HepG2 (cell line): Measurements from ENCODE around the gene PIP5KL1. TPM values are rescaled to one million over a fixed set of nuclear protein-coding genes. Genes with fewer than 3 reads are reported as not detected.
A peak's percentile ranks its signal among the peaks of the same experiment; 100 is the strongest.

Source experiments
- CREB3 ChIP-seq: sonication (generic); formaldehyde crosslinking; IDR thresholded peaks from 2 replicates; pipeline ENCODE4 v1.5.0; 2020; ENCODE audit warnings: missing genetic modification reagents
- ETV6 ChIP-seq: sonication (generic); formaldehyde crosslinking; conservative IDR thresholded peaks from 2 replicates; pipeline ENCODE4 v1.4.0; 2020; ENCODE audit warnings: missing genetic modification reagents
- FOXP1 ChIP-seq, 2 experiments: fragments of 450-650 bp in 1 of 2; IDR thresholded peaks; 2 replicates each; pipeline ENCODE4 v1.6.1; 2017 to 2018; ENCODE audit warnings: antibody characterized with exemption in 1 of 2
- GLMP ChIP-seq: sonication (generic); formaldehyde crosslinking; IDR thresholded peaks from 2 replicates; pipeline ENCODE4 v1.9.0; 2021; ENCODE audit warnings: missing genetic modification reagents, mild to moderate bottlenecking, borderline replicate concordance
- KDM2A ChIP-seq: sonication (generic); formaldehyde crosslinking; IDR thresholded peaks from 2 replicates; pipeline ENCODE4 v1.4.0; 2020; ENCODE audit warnings: low read depth, missing genetic modification reagents, borderline replicate concordance
- POLR2A ChIP-seq, 2 experiments: IDR thresholded peaks; 2 replicates each; pipeline ENCODE4 v1.6.1; 2011; ENCODE audit warnings: low read depth in 2 of 2, low read length in 2 of 2, mild to moderate bottlenecking in 1 of 2, moderate library complexity in 1 of 2; ENCODE audit not compliant: insufficient read depth in 1 of 2
- SMAD3 ChIP-seq: sonication (generic); formaldehyde crosslinking; IDR thresholded peaks from 2 replicates; pipeline ENCODE4 v1.4.0; 2020; ENCODE audit warnings: missing genetic modification reagents
- SYNCRIP ChIP-seq: fragments of 200-400 bp; formaldehyde crosslinking; IDR thresholded peaks from 2 replicates; pipeline ENCODE4 v1.6.1; 2018; ENCODE audit warnings: mild to moderate bottlenecking, low read depth, low read length; ENCODE audit not compliant: insufficient read depth
- TFAP4 ChIP-seq: sonication (generic); IDR thresholded peaks from 2 replicates; pipeline ENCODE4 v1.6.1; 2016; ENCODE audit warnings: low read depth, borderline replicate concordance
- ZBTB2 ChIP-seq: sonication (generic); formaldehyde crosslinking; IDR thresholded peaks from 2 replicates; pipeline ENCODE4 v1.8.0; 2022; ENCODE audit warnings: low read depth, missing genetic modification reagents
- ZBTB21 ChIP-seq: sonication (generic); formaldehyde crosslinking; IDR thresholded peaks from 2 replicates; pipeline ENCODE4 v1.4.0; 2020; ENCODE audit warnings: missing genetic modification reagents
- ZC3H13 ChIP-seq: sonication (generic); formaldehyde crosslinking; IDR thresholded peaks from 2 replicates; pipeline ENCODE4 v1.8.1; 2023; ENCODE audit warnings: mild to moderate bottlenecking, missing genetic modification reagents, moderate library complexity
- ZNF12 ChIP-seq: sonication (generic); formaldehyde crosslinking; IDR thresholded peaks from 2 replicates; pipeline ENCODE4 v1.5.0; 2020; ENCODE audit warnings: missing genetic modification reagents
- ZNF263 ChIP-seq: sonication (generic); formaldehyde crosslinking; IDR thresholded peaks from 2 replicates; pipeline ENCODE4 v1.4.0; 2020; ENCODE audit warnings: missing genetic modification reagents
- ZNF274 ChIP-seq: sonication (generic); formaldehyde crosslinking; IDR thresholded peaks from 2 replicates; pipeline ENCODE4 v1.5.1; 2020; ENCODE audit warnings: mild to moderate bottlenecking, missing genetic modification reagents
- ZNF329 ChIP-seq: sonication (generic); formaldehyde crosslinking; IDR thresholded peaks from 2 replicates; pipeline ENCODE4 v1.9.0; 2021; ENCODE audit warnings: low read depth, mild to moderate bottlenecking, missing genetic modification reagents
- ZNF512B ChIP-seq: sonication (generic); formaldehyde crosslinking; IDR thresholded peaks from 2 replicates; pipeline ENCODE4 v1.5.1; 2020; ENCODE audit warnings: missing genetic modification reagents, mild to moderate bottlenecking, borderline replicate concordance
- ZNF546 ChIP-seq: sonication (generic); formaldehyde crosslinking; conservative IDR thresholded peaks from 2 replicates; pipeline ENCODE4 v1.8.1; 2023; ENCODE audit warnings: mild to moderate bottlenecking, missing genetic modification reagents
- ZNF678 ChIP-seq: sonication (generic); formaldehyde crosslinking; IDR thresholded peaks from 2 replicates; pipeline ENCODE4 v1.4.0; 2020; ENCODE audit warnings: mild to moderate bottlenecking, missing genetic modification reagents
- ZNF883 ChIP-seq: sonication (generic); formaldehyde crosslinking; IDR thresholded peaks from 2 replicates; pipeline ENCODE4 v1.5.1; 2020; ENCODE audit warnings: mild to moderate bottlenecking, missing genetic modification reagents; ENCODE audit errors: not compliant biosample characterization
- polyA plus RNA-seq, 8 experiments: library from polyadenylated mRNA; depleted of rRNA in 3 of 8; stranded (reverse) in 7 of 8; unstranded in 1 of 8; fragments of >200 nt; fragmentation: Illumina TruSeq in 4 of 8; extraction: Trizol in 4 of 8; gene quantifications; 2 replicates each; pipeline versions ENCODE4 v1.2.1 to v1.2.3, GENCODE V29; 2011 to 2016; ENCODE audit warnings: low read depth in 4 of 8, missing spikeins in 1 of 8, mixed read lengths in 1 of 8; ENCODE audit not compliant: insufficient read depth in 1 of 8
- total RNA-seq, 5 experiments: library from RNA; depleted of rRNA; stranded (reverse); fragments of >200 nt; fragmentation: Illumina TruSeq; extraction: Trizol; gene quantifications; 2 replicates each; pipeline ENCODE4 v1.2.3, GENCODE V29; 2016; ENCODE audit warnings: low read depth in 1 of 5

The PIP5KL1 gene
- total and polyA plus RNA-seq, 2 of the 13 experiments (the other 11 are each of a cell fraction or from before 2014, with no cell fraction given): 0.20 to 0.49 TPM

GRCh38 chr9:127980060-127980705, 49.6 kb upstream of the PIP5KL1 start (continued):
- no peak for TF ChIP-seq FOXP1 (IDR thresholded peaks at IDR 0.05)
- TF ChIP-seq FOXP1 (CRISPR knock-in tag; IDR thresholded peaks at IDR 0.05): no peak
- TF ChIP-seq ZC3H13 (CRISPR knock-in tag): no peak
- peak in 1 of 2 experiments; percentile 1; a peak in 1 of 4 replicates for TF ChIP-seq POLR2A (IDR thresholded peaks at IDR 0.05; ENCODE audit: insufficient read depth in 1 of 2, low read depth in 2 of 2, low read length in 2 of 2)
- no peak for TF ChIP-seq ZNF883 (CRISPR knock-in tag)
- TF ChIP-seq GLMP: no peak
- no peak for TF ChIP-seq ZNF263 (CRISPR knock-in tag)
- no peak for TF ChIP-seq ZNF12 (CRISPR knock-in tag)
- TF ChIP-seq TFAP4: no peak
- no peak for TF ChIP-seq SMAD3
- TF ChIP-seq ZBTB21: no peak
- TF ChIP-seq ZNF678 (CRISPR knock-in tag): no peak
- TF ChIP-seq ZNF274: peak; percentile 53; the same call in 1 of the 2 replicates
- no peak for TF ChIP-seq ZNF512B
- no peak for TF ChIP-seq ETV6 (CRISPR knock-in tag)
- TF ChIP-seq ZBTB2: peak; percentile 37
- TF ChIP-seq ZNF329 (CRISPR knock-in tag): no peak
- TF ChIP-seq SYNCRIP: no peak
- no peak for TF ChIP-seq CREB3 (CRISPR knock-in tag)
- TF ChIP-seq KDM2A: peak; percentile 33; the same call in 1 of the 2 replicates
- TF ChIP-seq ZNF546 (CRISPR knock-in tag): no peak
